ENCODE results near the gene SMAD4. TPM values are rescaled to one million over a fixed set of nuclear protein-coding genes. Genes with fewer than 3 reads are reported as not detected.

SMAD4 gene
- total and polyA plus RNA-seq, 2 of the 8 experiments (the other 6 are each of a cell fraction or from before 2014, with no cell fraction given) = 86.5 to 139 TPM

DNA sequence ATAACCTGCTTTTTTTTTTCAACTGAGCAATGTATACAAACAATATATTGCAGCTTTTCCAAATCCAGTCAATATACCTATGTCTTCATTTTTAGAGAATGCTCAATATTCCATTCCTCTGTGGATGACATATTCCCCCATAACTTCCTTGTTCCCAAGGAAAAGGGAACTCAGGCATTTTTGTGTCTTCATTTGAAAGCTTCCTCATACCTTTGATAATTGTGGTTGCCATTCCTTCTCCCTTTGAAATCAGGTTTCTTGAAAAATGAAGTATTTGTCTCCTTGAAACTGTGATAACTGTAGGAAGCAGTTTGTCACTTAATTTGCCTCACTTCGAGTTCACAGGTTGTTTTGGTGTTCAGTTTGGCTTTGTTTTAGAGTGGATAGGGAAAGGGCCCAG, 48.6 kb upstream of the SMAD4 start:
- no peak for FAIRE-seq
- Histone ChIP-seq H2BK12ac (ENCODE audit: low read depth, low read length) (no peak overlapping the region), H3K4me2 (ENCODE audit: insufficient read depth in 1 of 2, low read depth in 2 of 2, low read length in 2 of 2) (no peak overlapping the region)
- TF ChIP-seq HDAC6 (IDR thresholded peaks at IDR 0.05; ENCODE audit: low read depth, low read length) (no peak), CHD1 (IDR thresholded peaks at IDR 0.05; ENCODE audit: low read depth, low read length) (no peak), POLR2A (IDR thresholded peaks at IDR 0.05; ENCODE audit: control extremely low read depth in 1 of 2, low read depth in 2 of 2, low read length in 2 of 2) (no peak), KDM5A (IDR thresholded peaks at IDR 0.05; ENCODE audit: low read length) (no peak), NANOG (IDR thresholded peaks at IDR 0.05; ENCODE audit: insufficient read depth, low read depth, low read length, poor library complexity, severe bottlenecking) (no peak), TCF12 (IDR thresholded peaks at IDR 0.05; ENCODE audit: low read depth, low read length) (no peak), SP4 (IDR thresholded peaks at IDR 0.05; ENCODE audit: low read length) (no peak), SP1 (IDR thresholded peaks at IDR 0.05; ENCODE audit: low read depth, low read length) (no peak), GTF2F1 (IDR thresholded peaks at IDR 0.05; ENCODE audit: borderline replicate concordance, low read depth, low read length) (no peak), EGR1 (IDR thresholded peaks at IDR 0.05; ENCODE audit: borderline replicate concordance, low read depth, low read length) (no peak), EP300 (IDR thresholded peaks at IDR 0.05; ENCODE audit: borderline replicate concordance in 1 of 2, low read depth in 2 of 2, low read length in 2 of 2) (no peak)
- TF ChIP-seq, protein P1, sequence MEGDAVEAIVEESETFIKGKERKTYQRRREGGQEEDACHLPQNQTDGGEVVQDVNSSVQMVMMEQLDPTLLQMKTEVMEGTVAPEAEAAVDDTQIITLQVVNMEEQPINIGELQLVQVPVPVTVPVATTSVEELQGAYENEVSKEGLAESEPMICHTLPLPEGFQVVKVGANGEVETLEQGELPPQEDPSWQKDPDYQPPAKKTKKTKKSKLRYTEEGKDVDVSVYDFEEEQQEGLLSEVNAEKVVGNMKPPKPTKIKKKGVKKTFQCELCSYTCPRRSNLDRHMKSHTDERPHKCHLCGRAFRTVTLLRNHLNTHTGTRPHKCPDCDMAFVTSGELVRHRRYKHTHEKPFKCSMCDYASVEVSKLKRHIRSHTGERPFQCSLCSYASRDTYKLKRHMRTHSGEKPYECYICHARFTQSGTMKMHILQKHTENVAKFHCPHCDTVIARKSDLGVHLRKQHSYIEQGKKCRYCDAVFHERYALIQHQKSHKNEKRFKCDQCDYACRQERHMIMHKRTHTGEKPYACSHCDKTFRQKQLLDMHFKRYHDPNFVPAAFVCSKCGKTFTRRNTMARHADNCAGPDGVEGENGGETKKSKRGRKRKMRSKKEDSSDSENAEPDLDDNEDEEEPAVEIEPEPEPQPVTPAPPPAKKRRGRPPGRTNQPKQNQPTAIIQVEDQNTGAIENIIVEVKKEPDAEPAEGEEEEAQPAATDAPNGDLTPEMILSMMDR (IDR thresholded peaks at IDR 0.05; ENCODE audit: control extremely low read depth in 1 of 3, insufficient read depth in 1 of 3, low read depth in 1 of 3, low read length in 3 of 3) = no peak
- TF ChIP-seq, protein P2, sequence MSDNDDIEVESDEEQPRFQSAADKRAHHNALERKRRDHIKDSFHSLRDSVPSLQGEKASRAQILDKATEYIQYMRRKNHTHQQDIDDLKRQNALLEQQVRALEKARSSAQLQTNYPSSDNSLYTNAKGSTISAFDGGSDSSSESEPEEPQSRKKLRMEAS (IDR thresholded peaks at IDR 0.05) = no peak

More for the DNA sequence above, 48.6 kb upstream of the SMAD4 start:
- Histone ChIP-seq H2BK20ac (ENCODE audit: low read length) (no peak overlapping the region), H3K23me2 (ENCODE audit: low read depth, low read length) (no peaks in the 10 kb centered on the region), H3K4me3 (ENCODE audit: extremely low read depth in 1 of 4, insufficient read depth in 2 of 4, low read depth in 3 of 4, low read length in 4 of 4) (no peak overlapping the region), H3K36me3 (ENCODE audit: control insufficient read depth in 2 of 4, insufficient read depth in 4 of 4, low read length in 3 of 4) (peaks cover 0 to 15% (median 4%) of the 10 kb centered on the region in 4 experiments; a peak in 3 of 8 replicates), H3K23ac (ENCODE audit: insufficient read length) (no peak overlapping the region), H3K27me3 (replicated peaks in 1 of 4; ENCODE audit: control insufficient read depth in 3 of 4, extremely low read depth in 1 of 4, insufficient read depth in 3 of 4, low read length in 3 of 4) (no peaks in the 10 kb centered on the region), H4K5ac (ENCODE audit: insufficient read length, low read depth, low read length) (no peak overlapping the region), H3K56ac (replicated peaks; ENCODE audit: insufficient read length, low read depth, low read length) (no peak overlapping the region), H3K79me1 (ENCODE audit: low read depth, low read length) (no peaks in the 10 kb centered on the region), H3K4ac (replicated peaks; ENCODE audit: insufficient read length, low read depth, low read length) (no peak overlapping the region), H3K9me3 (ENCODE audit: insufficient read depth in 2 of 2, low read depth in 1 of 2, low read length in 1 of 2) (peaks cover 16% of the 10 kb centered on the region in 2 experiments), H2AFZ (ENCODE audit: low read length) (no peak overlapping the region), H4K8ac (ENCODE audit: extremely low read depth, insufficient read depth, low read length) (no peak overlapping the region), H3K4me1 (replicated peaks in 1 of 4; ENCODE audit: control insufficient read depth in 3 of 4, insufficient read depth in 4 of 4, low read length in 3 of 4) (no peaks in the 10 kb centered on the region), H3K9ac (replicated peaks in 1 of 4; ENCODE audit: extremely low read depth in 1 of 4, low read depth in 3 of 4, low read length in 3 of 4) (no peak overlapping the region), H2BK120ac (replicated peaks; ENCODE audit: low read depth, low read length) (no peak overlapping the region), H3K79me2 (ENCODE audit: control insufficient read depth in 1 of 2, insufficient read depth in 2 of 2, low read length in 2 of 2) (no peaks in the 10 kb centered on the region), H2BK5ac (ENCODE audit: low read depth, low read length) (no peak overlapping the region), H4K91ac (replicated peaks; ENCODE audit: insufficient read length, low read length) (no peak overlapping the region), H3K14ac (ENCODE audit: insufficient read length) (no peak overlapping the region), H2BK15ac (ENCODE audit: low read length) (no peak overlapping the region), H3K27ac (ENCODE audit: low read depth, low read length) (no peak overlapping the region), H2AK5ac (ENCODE audit: low read depth, low read length) (no peak overlapping the region), H3K18ac (ENCODE audit: extremely low read depth, low read length) (no peak overlapping the region), H4K20me1 (replicated peaks in 1 of 2; ENCODE audit: control insufficient read depth in 1 of 2, insufficient read depth in 2 of 2, low read length in 2 of 2) (no peaks in the 10 kb centered on the region)
- no peak for DNase-seq (ENCODE audit: low read depth in 1 of 2, low spot score in 2 of 2)
- ChIA-PET POLR2A (ENCODE audit: partially characterized antibody) (no interaction called here), CTCF (ENCODE audit: partially characterized antibody) (interaction anchor here (0.6 kb wide), 3 partner anchors 70 to 1549 kb away, joined by 3 read pairs; no protein-coding TSS in a partner anchor)
- WGBS, 2 experiments (ENCODE audit: extremely low coverage in 1 of 2, insufficient coverage in 1 of 2, insufficient read length in 1 of 2, insufficient replicate concordance in 2 of 2, low coverage in 1 of 2, low lambda C conversion rate in 2 of 2, missing lambda C conversion rate in 1 of 2) = 92% methylated on average over 1 of the region's 1 CpG; no CpG with 5 or more reads in 1 of the 2 experiments

Measured in H1 (cell line).